Measurements from ENCODE around the gene HPX.

- TF ChIP-seq CTCF (IDR thresholded peaks at IDR 0.05) (peak; percentile 66 to 84 (median 80)), POLR2A (IDR thresholded peaks at IDR 0.05) (no peak)
Measured at GRCh38 chr11:6443269-6444003, 2.6 kb upstream of the HPX start.
